GM12873 (cell line): ENCODE measurements around the gene RAD51B.

ENCODE experiments used
- CTCF ChIP-seq: IDR thresholded peaks from 2 replicates; pipeline ENCODE4 v1.5.1; 2012; ENCODE audit warnings: low read depth, mild to moderate bottlenecking, moderate library complexity, low read length, control low read depth; ENCODE audit not compliant: insufficient read depth; ENCODE audit errors: missing control alignments

Gene RAD51B

GRCh38 chr14:68758301-68758700 lies 938.7 kb downstream of the RAD51B start:
- TF ChIP-seq CTCF, result no peak

GRCh38 chr14:68759017-68759560 lies 939.5 kb downstream of the RAD51B start:
- no peak for TF ChIP-seq CTCF

GRCh38 chr14:68759937-68760336 lies 940.4 kb downstream of the RAD51B start:
- no peak for TF ChIP-seq CTCF

- no peak for TF ChIP-seq CTCF
Observed at GRCh38 chr14:68760761-68761160, 941.2 kb downstream of the RAD51B start.

GRCh38 chr14:68761391-68761790 lies 941.8 kb downstream of the RAD51B start:
- no peak for TF ChIP-seq CTCF

- no peak for TF ChIP-seq CTCF
Observed at GRCh38 chr14:68762953-68763764, 943.6 kb downstream of the RAD51B start.

- no peak for TF ChIP-seq CTCF
Observed at GRCh38 chr14:68766299-68767247, 947.0 kb downstream of the RAD51B start.
